Thyroid gland (tissue), 4 donors: ENCODE measurements around the gene PACS1.

ENCODE experiments used
- CTCF ChIP-seq, 6 experiments: fragments of 200-600 bp in 3 of 6; fragments of 450-650 bp in 3 of 6; sonication (generic) in 3 of 6; IDR thresholded peaks; one replicate each; pipeline ENCODE4 v1.5.1; 2016 to 2019; ENCODE audit warnings: antibody characterized with exemption in 6 of 6, mild to moderate bottlenecking in 2 of 6, inconsistent platforms in 1 of 6, moderate library complexity in 1 of 6
- POLR2A ChIP-seq, 2 donors: fragments of 450-650 bp; IDR thresholded peaks; one replicate each; pipeline ENCODE4 v1.6.1; 2017; ENCODE audit warnings: antibody characterized with exemption in 2 of 2, mild to moderate bottlenecking in 2 of 2, moderate library complexity in 1 of 2

GRCh38 chr11:66176650-66177049 is 106.6 kb downstream of the PACS1 start:
- TF ChIP-seq CTCF (IDR thresholded peaks at IDR 0.05), result no peak
- TF ChIP-seq POLR2A (IDR thresholded peaks at IDR 0.05), result no peak
